ENCODE data around the gene TCP11L1. TPM values are rescaled to one million over a fixed set of nuclear protein-coding genes. Genes with fewer than 3 reads are reported as not detected.

Gene TCP11L1
- total and polyA plus RNA-seq, 9 of the 15 experiments (the other 6 are each of a cell fraction or from before 2014, with no cell fraction given): 1.6 to 15.3 (median 5.4) TPM

GRCh38 chr11:33083918-33084317 lies 44.5 kb downstream of the TCP11L1 start:
- no peak overlapping the region for H3K9ac ChIP-seq (ENCODE audit: insufficient read depth in 1 of 2, low read depth in 2 of 2, low read length in 2 of 2)
- POLR2A ChIA-PET: no interaction called here
- no peaks in the 10 kb centered on the region for H3K9me3 ChIP-seq (replicated peaks; ENCODE audit: control insufficient read depth, insufficient read depth, low read depth, low read length)
- TF ChIP-seq PHB (CRISPR knock-in tag; IDR thresholded peaks at IDR 0.05): no peak
- no peak for TF ChIP-seq ZNF274 (IDR thresholded peaks at IDR 0.05; ENCODE audit: borderline replicate concordance, low read depth, low read length)
- no peak for TF ChIP-seq ZNF639 (CRISPR knock-in tag; conservative IDR thresholded peaks at IDR 0.05 in 1 of 2, IDR thresholded peaks at IDR 0.05 in 1 of 2)
- TF ChIP-seq E2F1 (CRISPR knock-in tag; IDR thresholded peaks at IDR 0.05): no peak
- TF ChIP-seq NR2C2 (CRISPR knock-in tag; IDR thresholded peaks at IDR 0.05): no peak
- no peak for TF ChIP-seq NR2C2 (tag; IDR thresholded peaks at IDR 0.05)
- TF ChIP-seq ZNF696 (CRISPR knock-in tag; conservative IDR thresholded peaks at IDR 0.05): no peak
- no peak for TF ChIP-seq CHCHD3 (CRISPR knock-in tag; IDR thresholded peaks at IDR 0.05)
- no peak for TF ChIP-seq C11orf30 (IDR thresholded peaks at IDR 0.05; ENCODE audit: low read depth)
- TF ChIP-seq MAZ (CRISPR knock-in tag; conservative IDR thresholded peaks at IDR 0.05 in 1 of 2, IDR thresholded peaks at IDR 0.05 in 1 of 2): no peak
- no peak for TF ChIP-seq ZFPM2 (CRISPR knock-in tag; IDR thresholded peaks at IDR 0.05)
- TF ChIP-seq ZNF75A (CRISPR knock-in tag; IDR thresholded peaks at IDR 0.05): no peak
- TF ChIP-seq BHLHE40 (IDR thresholded peaks at IDR 0.05; ENCODE audit: low read length): no peak
- no peaks in the 10 kb centered on the region for H4K20me1 ChIP-seq (replicated peaks; ENCODE audit: control insufficient read depth, insufficient read depth, low read length)
- H3K4me3 ChIP-seq: no peak overlapping the region
- FAIRE-seq: no peak
- no peaks in the 10 kb centered on the region for H3K79me2 ChIP-seq (ENCODE audit: control insufficient read depth, insufficient read depth, low read length)
- no peak overlapping the region for H2AFZ ChIP-seq (ENCODE audit: low read depth, low read length)
- intact Hi-C loops (cut with micrococcal nuclease): no loop called here
- no peak for DNase-seq (ENCODE audit: extremely low read depth in 1 of 4, low spot score in 3 of 4)
- CTCF ChIA-PET (ENCODE audit: low intra/inter-chr PET ratio): no interaction called here
- H3K9me1 ChIP-seq (ENCODE audit: control insufficient read depth, insufficient read depth, low read length): no peaks in the 10 kb centered on the region
- ATAC-seq: no peak
- H3K4me2 ChIP-seq (ENCODE audit: insufficient read depth, low read length): no peak overlapping the region
- H3K4me1 ChIP-seq (replicated peaks in 1 of 2; ENCODE audit: control insufficient read depth in 2 of 2, insufficient read depth in 2 of 2, low read length in 2 of 2): no peaks in the 10 kb centered on the region
- WGBS (ENCODE audit: insufficient coverage, low coverage, missing lambda C conversion rate): 87% methylated on average over 1 of the region's 1 CpG
- H3K36me3 ChIP-seq (ENCODE audit: control insufficient read depth, insufficient read depth, low read length): peaks cover 52% of the 10 kb centered on the region
- H3K27ac ChIP-seq (ENCODE audit: extremely low read depth, low read depth, low read length): no peak overlapping the region
- H3K27me3 ChIP-seq (ENCODE audit: control insufficient read depth in 2 of 2, insufficient read depth in 2 of 2, low read length in 2 of 2): no peaks in the 10 kb centered on the region
- in situ Hi-C loops (cut with MboI): no loop called here
- no TSS peak for BruUV-seq (replicated peaks)
